Neural crest cell (in vitro differentiated cells): ENCODE results near the gene TTC5. TPM values are rescaled to one million over a fixed set of nuclear protein-coding genes. Genes with fewer than 3 reads are reported as not detected.
"Not testable (repeated sequence)": the region's sequence is repeated elsewhere in the genome, so short reads cannot be mapped to it uniquely, and the experiment has no call there.

ENCODE experiments used
- DNase-seq: peaks from one replicate; pipeline ENCODE4 v3.0.0; 2021; ENCODE audit warnings: low read depth, mixed read lengths, low spot score
- H3K27ac Mint-ChIP-seq: one replicate; pipeline ENCODE4 v1.8.0; 2021; ENCODE audit warnings: mild to moderate bottlenecking, mixed read lengths; ENCODE audit not compliant: unreplicated experiment
- H3K27me3 Mint-ChIP-seq: 2 replicates; pipeline ENCODE4 v1.8.0; 2021; ENCODE audit warnings: low read depth, mild to moderate bottlenecking, mixed read lengths
- H3K36me3 Mint-ChIP-seq: 2 replicates; pipeline ENCODE4 v1.8.0; 2021; ENCODE audit warnings: low read depth, mild to moderate bottlenecking, mixed read lengths
- H3K4me1 Mint-ChIP-seq: 2 replicates; pipeline ENCODE4 v1.8.0; 2021; ENCODE audit warnings: mixed read lengths
- H3K4me3 Mint-ChIP-seq: one replicate; pipeline ENCODE4 v1.8.0; 2021; ENCODE audit warnings: mild to moderate bottlenecking, mixed read lengths
- H3K9me3 Mint-ChIP-seq: 2 replicates; pipeline ENCODE4 v1.8.0; 2021; ENCODE audit warnings: mixed read lengths
- total RNA-seq: library from RNA; stranded (reverse); gene quantifications from 2 replicates; pipeline ENCODE4 v1.2.1, GENCODE V29; 2021
- TF ChIP-seq, protein P1 (sequence below): fragments of 200-600 bp; sonication (generic); conservative IDR thresholded peaks from 2 replicates; pipeline ENCODE4 v1.5.0; 2021; ENCODE audit warnings: antibody characterized with exemption, mild to moderate bottlenecking

TTC5 gene
- total RNA-seq, 1 donor from 2014 or later = 25.6 TPM

DNA sequence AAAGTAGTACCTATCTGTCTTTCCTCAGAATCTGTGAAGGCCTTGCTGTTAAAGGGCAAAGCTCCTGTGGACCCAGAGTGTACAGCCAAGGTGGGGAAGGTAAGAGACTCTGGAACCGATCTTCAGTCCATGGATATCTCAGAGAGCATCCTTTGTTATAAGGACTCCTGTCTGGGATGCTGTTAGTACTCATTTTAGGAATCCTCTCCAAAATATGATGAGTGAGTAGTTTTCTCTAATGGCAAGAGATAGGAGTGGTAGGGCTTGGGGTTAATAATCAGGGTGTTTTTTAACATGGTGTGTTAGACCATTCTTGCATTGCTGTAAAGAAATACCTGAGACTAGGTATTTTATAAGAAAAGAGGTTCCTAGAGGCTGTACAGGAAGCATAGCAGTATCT, 39.6 kb upstream of the TTC5 start:
- peaks cover 16% of the 10 kb centered on the region for H3K36me3 Mint-ChIP-seq
- no peak for DNase-seq
- H3K4me1 Mint-ChIP-seq = peaks cover 21% of the 10 kb centered on the region
- no peaks in the 10 kb centered on the region for H3K9me3 Mint-ChIP-seq
- peaks cover 8% of the 10 kb centered on the region for H3K27me3 Mint-ChIP-seq
- no peak overlapping the region for H3K27ac Mint-ChIP-seq
- TF ChIP-seq, protein P1, sequence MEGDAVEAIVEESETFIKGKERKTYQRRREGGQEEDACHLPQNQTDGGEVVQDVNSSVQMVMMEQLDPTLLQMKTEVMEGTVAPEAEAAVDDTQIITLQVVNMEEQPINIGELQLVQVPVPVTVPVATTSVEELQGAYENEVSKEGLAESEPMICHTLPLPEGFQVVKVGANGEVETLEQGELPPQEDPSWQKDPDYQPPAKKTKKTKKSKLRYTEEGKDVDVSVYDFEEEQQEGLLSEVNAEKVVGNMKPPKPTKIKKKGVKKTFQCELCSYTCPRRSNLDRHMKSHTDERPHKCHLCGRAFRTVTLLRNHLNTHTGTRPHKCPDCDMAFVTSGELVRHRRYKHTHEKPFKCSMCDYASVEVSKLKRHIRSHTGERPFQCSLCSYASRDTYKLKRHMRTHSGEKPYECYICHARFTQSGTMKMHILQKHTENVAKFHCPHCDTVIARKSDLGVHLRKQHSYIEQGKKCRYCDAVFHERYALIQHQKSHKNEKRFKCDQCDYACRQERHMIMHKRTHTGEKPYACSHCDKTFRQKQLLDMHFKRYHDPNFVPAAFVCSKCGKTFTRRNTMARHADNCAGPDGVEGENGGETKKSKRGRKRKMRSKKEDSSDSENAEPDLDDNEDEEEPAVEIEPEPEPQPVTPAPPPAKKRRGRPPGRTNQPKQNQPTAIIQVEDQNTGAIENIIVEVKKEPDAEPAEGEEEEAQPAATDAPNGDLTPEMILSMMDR = no peak
- H3K4me3 Mint-ChIP-seq = peak overlapping the region; percentile 96

DNA sequence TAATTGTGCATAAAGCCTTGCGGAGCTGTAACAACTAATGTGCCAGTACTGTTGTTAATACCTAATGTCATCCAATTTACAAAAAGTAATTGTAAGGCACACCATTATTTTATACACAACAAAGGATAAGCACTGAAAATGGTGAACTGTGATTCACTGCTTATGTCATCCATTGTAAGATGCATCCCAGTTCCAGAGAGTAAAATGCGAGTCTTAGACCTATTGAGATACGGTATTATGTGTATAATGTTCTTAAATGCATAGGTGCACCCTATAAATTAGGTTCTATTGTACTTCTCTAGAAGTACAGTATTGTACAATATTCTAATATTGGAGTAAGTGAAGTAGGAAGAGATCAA, 38.1 kb upstream of the TTC5 start:
- TF ChIP-seq, protein P1 = no peak
- peaks cover 11% of the 10 kb centered on the region for H3K36me3 Mint-ChIP-seq
- peak overlapping the region; percentile 96 for H3K4me3 Mint-ChIP-seq
- H3K9me3 Mint-ChIP-seq = no peaks in the 10 kb centered on the region
- H3K27ac Mint-ChIP-seq = peak overlapping the region; percentile 97
- no peak for DNase-seq
- H3K4me1 Mint-ChIP-seq = peaks cover 21% of the 10 kb centered on the region
- H3K27me3 Mint-ChIP-seq = peaks cover 8% of the 10 kb centered on the region

DNA sequence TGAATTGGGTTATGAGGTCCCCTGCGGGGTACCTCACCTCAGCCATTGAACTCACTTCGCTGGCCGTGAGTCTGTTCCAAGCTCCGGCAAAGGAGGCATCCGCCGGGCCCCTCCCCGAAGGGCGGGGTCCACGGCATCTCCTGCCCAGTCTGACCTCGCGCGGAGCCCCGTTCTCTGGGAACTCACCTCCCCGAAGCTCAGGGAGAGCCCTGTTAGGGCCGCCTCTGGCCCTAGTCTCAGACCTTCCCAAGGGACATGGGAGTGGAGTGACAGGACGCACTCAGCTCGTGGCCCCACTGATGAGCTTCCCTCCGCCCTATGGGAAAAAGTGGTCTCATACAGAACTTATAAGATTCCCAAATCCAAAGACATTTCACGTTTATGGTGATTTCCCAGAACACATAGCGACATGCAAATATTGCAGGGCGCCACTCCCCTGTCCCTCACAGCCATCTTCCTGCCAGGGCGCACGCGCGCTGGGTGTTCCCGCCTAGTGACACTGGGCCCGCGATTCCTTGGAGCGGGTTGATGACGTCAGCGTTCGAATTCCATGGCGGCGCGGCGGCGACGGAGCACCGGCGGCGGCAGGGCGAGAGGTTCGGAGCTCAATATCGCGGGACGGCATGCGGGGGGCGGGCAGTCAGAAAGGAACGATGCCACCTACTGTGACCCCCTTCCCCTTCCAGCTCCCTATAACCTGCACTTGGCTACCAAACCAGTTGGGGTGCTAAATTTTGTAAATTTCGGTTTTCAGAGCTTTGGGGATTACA, 37.5 kb upstream of the TTC5 start, which contains the start of gene PARP2:
Gene PARP2, plus strand, starts transcription at position 544 of the 770 bp plus-strand sequence. Its CDS starts 7 bp downstream, at position 551.
- DNase-seq = peak; percentile 95
- peak within 1 kb of the TSS; percentile 97 for H3K27ac Mint-ChIP-seq
- peak within 1 kb of the TSS; percentile 96 for H3K4me3 Mint-ChIP-seq
- TF ChIP-seq, protein P1 = no peak
- no peaks in the 10 kb centered on the region for H3K9me3 Mint-ChIP-seq
- H3K27me3 Mint-ChIP-seq = peaks cover 8% of the 10 kb centered on the region
- peaks cover 11% of the 10 kb centered on the region for H3K36me3 Mint-ChIP-seq
- H3K4me1 Mint-ChIP-seq = peaks cover 21% of the 10 kb centered on the region

DNA sequence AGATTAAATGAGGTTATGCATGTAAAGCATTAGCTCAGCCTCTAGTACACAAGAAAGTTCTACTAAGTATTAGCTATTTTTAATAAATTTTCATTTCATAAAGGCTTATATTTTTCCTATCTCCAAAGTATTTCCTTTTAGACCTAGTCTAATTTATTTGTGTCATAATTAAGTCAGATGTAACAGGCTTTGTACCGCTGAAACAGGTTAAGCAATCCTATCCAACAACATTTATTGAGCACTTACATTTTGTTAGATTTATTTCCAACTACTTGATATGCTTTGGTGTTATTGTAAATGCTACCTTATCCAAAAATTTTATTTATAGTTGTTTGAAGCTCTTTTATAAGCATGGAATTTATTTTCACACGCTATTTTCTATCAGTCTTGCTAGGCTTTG, 35.9 kb upstream of the TTC5 start:
- TF ChIP-seq, protein P1 = no peak
- DNase-seq = no peak
- H3K27ac Mint-ChIP-seq = no peak overlapping the region
- peaks cover 21% of the 10 kb centered on the region for H3K4me1 Mint-ChIP-seq
- H3K4me3 Mint-ChIP-seq = peak overlapping the region; percentile 96
- H3K36me3 Mint-ChIP-seq = peaks cover 10% of the 10 kb centered on the region
- H3K27me3 Mint-ChIP-seq = peaks cover 8% of the 10 kb centered on the region
- H3K9me3 Mint-ChIP-seq = no peaks in the 10 kb centered on the region

DNA sequence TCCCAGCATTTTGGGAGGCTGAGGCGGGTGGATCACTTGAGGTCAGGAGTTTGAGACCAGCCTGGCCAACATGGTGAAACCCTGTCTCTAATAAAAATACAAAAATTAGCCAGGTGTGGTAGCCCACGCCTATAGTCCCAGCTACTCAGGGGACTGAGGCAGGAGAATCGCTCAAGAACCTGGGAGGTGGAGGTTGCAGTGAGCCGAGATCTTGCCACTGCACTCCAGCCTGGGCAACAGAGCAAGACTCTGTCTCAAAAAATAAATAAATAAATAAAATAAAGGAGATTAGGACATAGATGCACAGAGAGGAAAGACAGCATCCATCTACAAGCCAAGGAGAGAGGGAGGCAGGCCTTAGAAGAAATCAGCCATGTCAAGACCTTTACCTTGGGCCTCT, 35.3 kb upstream of the TTC5 start:
- Mint-ChIP-seq H3K4me3 (peak overlapping the region; percentile 67), H3K4me1 (peaks cover 21% of the 10 kb centered on the region)
- not testable (repeated sequence) for DNase-seq, H3K27ac Mint-ChIP-seq, H3K36me3 Mint-ChIP-seq, H3K9me3 Mint-ChIP-seq, H3K27me3 Mint-ChIP-seq

DNA sequence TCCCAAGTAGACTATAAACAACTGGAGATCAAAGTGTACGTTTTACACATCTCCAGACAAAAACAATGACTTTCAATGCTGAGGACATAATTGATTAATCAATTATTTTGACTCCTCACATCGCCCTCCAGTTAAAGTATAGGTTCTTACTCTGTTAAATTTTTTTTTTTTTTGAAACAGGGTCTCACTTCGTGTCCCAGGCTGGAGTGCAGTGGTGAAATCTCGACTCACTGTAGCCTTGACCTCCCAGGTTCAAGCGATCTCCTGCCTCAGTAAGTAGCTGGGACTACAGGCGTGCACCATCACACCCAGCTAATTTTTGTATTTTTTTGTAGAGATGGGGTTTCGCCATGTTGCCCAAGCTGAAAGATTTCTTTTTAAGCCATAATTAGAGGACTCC, 28.3 kb upstream of the TTC5 start:
- Mint-ChIP-seq H3K27me3 (no peaks in the 10 kb centered on the region), H3K36me3 (peaks cover 3% of the 10 kb centered on the region), H3K4me1 (peaks cover 36% of the 10 kb centered on the region), H3K9me3 (no peaks in the 10 kb centered on the region), H3K4me3 (no peak overlapping the region), H3K27ac (no peak overlapping the region)
- TF ChIP-seq, protein P1 = no peak
- no peak for DNase-seq
